WI38 (cell line): ENCODE measurements around the gene KLRC3.
"Not testable (repeated sequence)": the region's sequence is repeated elsewhere in the genome, so short reads cannot be mapped to it uniquely, and the experiment has no call there.

Experiments
- H3K4me3 ChIP-seq: 2 replicates; pipeline ENCODE4 v1.5.1; 2011; ENCODE audit warnings: low read depth, mild to moderate bottlenecking, control low read depth, low read length
- TF ChIP-seq, protein P1 (sequence below): IDR thresholded peaks from 2 replicates; pipeline ENCODE4 v1.5.1; 2012; ENCODE audit warnings: low read depth, mild to moderate bottlenecking, control low read depth, low read length

The KLRC3 gene

DNA sequence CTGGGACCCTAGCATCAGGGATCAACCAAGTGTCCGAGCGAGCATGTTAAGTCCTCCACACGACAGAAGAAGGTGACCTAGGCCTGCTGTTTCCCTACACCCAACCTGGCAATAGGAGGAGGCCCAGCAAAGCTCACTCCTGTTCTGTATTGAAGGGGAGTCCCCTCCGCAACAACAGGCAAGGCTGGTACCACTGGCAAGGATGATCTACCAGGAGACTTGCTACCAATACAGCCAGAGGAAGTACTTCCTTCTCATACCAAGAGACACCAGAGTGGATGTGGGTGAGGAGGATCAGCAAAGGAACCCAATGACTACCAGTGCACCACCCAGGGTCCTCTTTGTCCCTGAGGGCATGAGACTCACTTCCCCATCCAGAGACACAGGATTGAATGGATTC, 27.8 kb upstream of the KLRC3 start:
- TF ChIP-seq, protein P1, sequence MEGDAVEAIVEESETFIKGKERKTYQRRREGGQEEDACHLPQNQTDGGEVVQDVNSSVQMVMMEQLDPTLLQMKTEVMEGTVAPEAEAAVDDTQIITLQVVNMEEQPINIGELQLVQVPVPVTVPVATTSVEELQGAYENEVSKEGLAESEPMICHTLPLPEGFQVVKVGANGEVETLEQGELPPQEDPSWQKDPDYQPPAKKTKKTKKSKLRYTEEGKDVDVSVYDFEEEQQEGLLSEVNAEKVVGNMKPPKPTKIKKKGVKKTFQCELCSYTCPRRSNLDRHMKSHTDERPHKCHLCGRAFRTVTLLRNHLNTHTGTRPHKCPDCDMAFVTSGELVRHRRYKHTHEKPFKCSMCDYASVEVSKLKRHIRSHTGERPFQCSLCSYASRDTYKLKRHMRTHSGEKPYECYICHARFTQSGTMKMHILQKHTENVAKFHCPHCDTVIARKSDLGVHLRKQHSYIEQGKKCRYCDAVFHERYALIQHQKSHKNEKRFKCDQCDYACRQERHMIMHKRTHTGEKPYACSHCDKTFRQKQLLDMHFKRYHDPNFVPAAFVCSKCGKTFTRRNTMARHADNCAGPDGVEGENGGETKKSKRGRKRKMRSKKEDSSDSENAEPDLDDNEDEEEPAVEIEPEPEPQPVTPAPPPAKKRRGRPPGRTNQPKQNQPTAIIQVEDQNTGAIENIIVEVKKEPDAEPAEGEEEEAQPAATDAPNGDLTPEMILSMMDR: no peak
- no peak overlapping the region for H3K4me3 ChIP-seq

- H3K4me3 ChIP-seq: not testable (repeated sequence)
These were observed 25.7 kb upstream of the KLRC3 start for GRCh38 chr12:10446052-10446451.

GRCh38 chr12:10441144-10441543, 20.7 kb upstream of the KLRC3 start:
- H3K4me3 ChIP-seq: not testable (repeated sequence)

- H3K4me3 ChIP-seq: not testable (repeated sequence)
These were observed 19.3 kb upstream of the KLRC3 start for GRCh38 chr12:10439608-10440274.

- H3K4me3 ChIP-seq: not testable (repeated sequence)
These were observed 17.2 kb upstream of the KLRC3 start for GRCh38 chr12:10437601-10438000.

DNA sequence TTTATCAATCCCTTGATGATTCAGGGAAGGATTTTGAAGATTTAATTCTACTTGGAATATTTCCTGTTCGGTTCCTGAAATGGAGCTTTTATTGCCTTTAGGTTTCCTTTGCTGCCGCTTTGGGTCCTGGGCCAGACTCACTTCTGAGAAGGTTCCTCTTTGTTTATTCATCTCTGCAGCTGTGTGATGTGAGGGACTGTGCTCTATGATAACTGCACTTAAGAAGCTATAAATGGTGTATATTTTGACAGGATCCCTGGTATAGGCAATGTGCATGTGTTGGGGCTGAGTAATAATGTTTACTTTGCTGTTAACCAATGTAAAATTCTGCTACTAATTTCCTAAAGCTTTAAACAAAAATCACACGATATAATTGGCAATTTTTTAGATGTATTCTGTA, 15.4 kb upstream of the KLRC3 start, which contains the start of gene KLRC2:
Gene KLRC2 (minus strand): TSS at position 195 of the 400 bp plus-strand sequence. CDS start 24 bp downstream, at position 171.
- H3K4me3 ChIP-seq: not testable (repeated sequence)

GRCh38 chr12:10430623-10431022, 10.2 kb upstream of the KLRC3 start:
- not testable (repeated sequence) for H3K4me3 ChIP-seq

- H3K4me3 ChIP-seq: not testable (repeated sequence)
These were observed 5.5 kb upstream of the KLRC3 start for GRCh38 chr12:10425938-10426337.

- H3K4me3 ChIP-seq: not testable (repeated sequence)
These were observed 4.0 kb upstream of the KLRC3 start for GRCh38 chr12:10424260-10424899.

- not testable (repeated sequence) for H3K4me3 ChIP-seq
These were observed 1.8 kb upstream of the KLRC3 start for GRCh38 chr12:10422159-10422558.

GRCh38 chr12:10409392-10409791, 11.0 kb downstream of the KLRC3 start, which contains the start of gene KLRC4:
Gene KLRC4 (minus strand): TSS chr12:10409757. CDS start chr12:10409575, 182 bp downstream.
- TF ChIP-seq, protein P1: no peak
- no peak within 1 kb of the TSS for H3K4me3 ChIP-seq

GRCh38 chr12:10408842-10409241, 11.6 kb downstream of the KLRC3 start:
- TF ChIP-seq, protein P1: no peak

More at GRCh38 chr12:10408842-10409241, 11.6 kb downstream of the KLRC3 start:
- no peak overlapping the region for H3K4me3 ChIP-seq
